ENCODE results near the gene DTWD1.

DNA sequence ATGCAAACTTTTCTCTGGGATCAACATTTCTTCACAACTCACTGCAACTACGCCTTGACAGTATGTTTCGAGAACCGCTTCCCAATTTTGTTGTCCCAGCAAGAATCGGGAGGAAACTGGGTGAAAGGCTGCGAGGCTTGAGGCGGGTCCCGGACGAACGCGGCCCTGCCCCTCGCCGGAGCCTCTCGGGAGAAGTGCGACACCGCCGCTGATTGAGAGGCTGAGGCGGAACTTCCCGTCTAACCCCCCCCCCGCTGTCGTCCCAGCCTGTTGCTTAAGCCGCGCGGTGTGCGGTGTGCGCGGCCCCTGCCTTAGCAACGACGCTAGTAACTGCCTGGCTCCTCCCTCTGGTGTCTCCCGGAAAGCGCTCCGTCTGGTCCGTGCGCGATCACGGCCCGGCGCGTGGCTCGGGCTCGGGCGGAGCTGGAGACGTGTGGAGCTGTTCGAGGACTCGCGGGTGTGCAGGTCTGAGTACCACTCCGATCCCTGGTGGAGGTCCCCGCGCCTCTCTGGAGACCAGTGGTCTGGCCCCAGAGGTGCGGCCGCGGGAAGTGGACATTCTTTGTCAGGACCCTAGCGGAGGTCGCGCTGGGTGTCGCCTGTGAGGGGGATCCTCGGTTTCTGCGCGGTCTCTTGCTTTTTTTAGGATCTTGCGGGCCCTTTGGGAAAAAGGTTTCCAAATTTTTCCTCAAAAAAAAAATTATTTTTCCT lies at the start of gene DTWD1, which contains the start of gene FAM227B:
- TF ChIP-seq CTCF (IDR thresholded peaks at IDR 0.05) = no peak
- TF ChIP-seq POLR2A (IDR thresholded peaks at IDR 0.05) = peak; percentile 75 to 79

All from Peyer's patch (tissue), 4 donors.